Kidney capillary endothelial cell (primary cell): ENCODE data around the gene CYP46A1.
"Not testable (repeated sequence)": the region's sequence is repeated elsewhere in the genome, so short reads cannot be mapped to it uniquely, and the experiment has no call there.

Source experiments
- DNase-seq: peaks from one replicate; pipeline ENCODE4 v3.0.0-alpha.2; 2018; ENCODE audit warnings: low spot score

CYP46A1 gene

GRCh38 chr14:99657645-99658155 is 26.4 kb upstream of the CYP46A1 start:
- no peak for DNase-seq

- no peak for DNase-seq
Measured at GRCh38 chr14:99658218-99658845, 25.8 kb upstream of the CYP46A1 start.

GRCh38 chr14:99659333-99659741 is 24.8 kb upstream of the CYP46A1 start:
- DNase-seq = no peak

GRCh38 chr14:99660006-99660566 is 24.0 kb upstream of the CYP46A1 start:
- DNase-seq = no peak

- DNase-seq = no peak
Measured at GRCh38 chr14:99660794-99661193, 23.3 kb upstream of the CYP46A1 start.

- DNase-seq = not testable (repeated sequence)
Measured at GRCh38 chr14:99661206-99661605, 22.9 kb upstream of the CYP46A1 start.

GRCh38 chr14:99662846-99663245 is 21.3 kb upstream of the CYP46A1 start:
- no peak for DNase-seq

- DNase-seq = no peak
Measured at GRCh38 chr14:99663386-99664057, 20.6 kb upstream of the CYP46A1 start.

GRCh38 chr14:99664058-99664936 is 19.8 kb upstream of the CYP46A1 start:
- no peak for DNase-seq

- DNase-seq = no peak
Measured at GRCh38 chr14:99664937-99665273, 19.2 kb upstream of the CYP46A1 start.

GRCh38 chr14:99666533-99666932 is 17.6 kb upstream of the CYP46A1 start:
- DNase-seq = no peak

GRCh38 chr14:99667045-99667444 is 17.1 kb upstream of the CYP46A1 start:
- DNase-seq = no peak

- DNase-seq = no peak
Measured at GRCh38 chr14:99667821-99668220, 16.3 kb upstream of the CYP46A1 start.

- no peak for DNase-seq
Measured at GRCh38 chr14:99668307-99669295, 15.5 kb upstream of the CYP46A1 start.

GRCh38 chr14:99670361-99671234 is 13.5 kb upstream of the CYP46A1 start:
- DNase-seq = no peak

GRCh38 chr14:99671235-99672224 is 12.6 kb upstream of the CYP46A1 start:
- DNase-seq = no peak

- DNase-seq = peak; percentile 33
Measured at GRCh38 chr14:99672506-99673304, 11.4 kb upstream of the CYP46A1 start.
